ENCODE measurements around the gene TPCN1. TPM values are rescaled to one million over a fixed set of nuclear protein-coding genes. Genes with fewer than 3 reads are reported as not detected.
A peak's percentile ranks its signal among the peaks of the same experiment; 100 is the strongest.

TPCN1 gene
- total and polyA plus RNA-seq, 2 experiments from 2014 or later = 16.9 to 32.1 TPM

GRCh38 chr12:113220593-113221180, 577 bp upstream of the TPCN1 start:
- H3K4me1 ChIP-seq (ENCODE audit: insufficient read depth) = peaks cover 20% of the 10 kb centered on the region
- WGBS (ENCODE audit: low lambda C conversion rate, missing lambda C conversion rate) = 8% methylated on average over 23 of the region's 23 CpGs
- TF ChIP-seq CTCF (IDR thresholded peaks at IDR 0.05; ENCODE audit: poor library complexity) = no peak
- TF ChIP-seq EZH2phosphoT487 (IDR thresholded peaks at IDR 0.05; ENCODE audit: low read depth, severe bottlenecking, unreplicated experiment) = no peak
- no peak for TF ChIP-seq EZH2 (IDR thresholded peaks at IDR 0.05; ENCODE audit: borderline replicate concordance)
- H2AFZ ChIP-seq = peak overlapping the region; percentile 31
- H3K9me2 ChIP-seq (replicated peaks; ENCODE audit: insufficient read depth) = no peaks in the 10 kb centered on the region
- no peaks in the 10 kb centered on the region for H3K27me3 ChIP-seq
- H3K27ac ChIP-seq = no peak overlapping the region
- H3K4me2 ChIP-seq = peak overlapping the region; percentile 70
- peak overlapping the region; percentile 3 for H3K4me3 ChIP-seq
- no peaks in the 10 kb centered on the region for H4K20me1 ChIP-seq (ENCODE audit: insufficient read depth, poor library complexity, severe bottlenecking)
- peaks cover 13% of the 10 kb centered on the region for H3K79me2 ChIP-seq
- H3K36me3 ChIP-seq (replicated peaks; ENCODE audit: insufficient read depth, low read depth) = no peaks in the 10 kb centered on the region
- no peaks in the 10 kb centered on the region for H3K9me3 ChIP-seq (ENCODE audit: low read depth)
- no peak for DNase-seq (ENCODE audit: low spot score)

GRCh38 chr12:113221997-113222729, 899 bp downstream of the TPCN1 start:
- TF ChIP-seq EZH2phosphoT487 (IDR thresholded peaks at IDR 0.05; ENCODE audit: low read depth, severe bottlenecking, unreplicated experiment) (no peak), EZH2 (IDR thresholded peaks at IDR 0.05; ENCODE audit: borderline replicate concordance) (no peak), CTCF (IDR thresholded peaks at IDR 0.05; ENCODE audit: poor library complexity) (no peak)
- Histone ChIP-seq H3K4me3 (peak overlapping the region; percentile 34), H3K27me3 (no peaks in the 10 kb centered on the region), H3K36me3 (replicated peaks; ENCODE audit: insufficient read depth, low read depth) (no peaks in the 10 kb centered on the region), H3K27ac (peak overlapping the region; percentile 93), H3K4me1 (ENCODE audit: insufficient read depth) (peaks cover 20% of the 10 kb centered on the region), H3K79me2 (peaks cover 13% of the 10 kb centered on the region), H3K9me3 (ENCODE audit: low read depth) (no peaks in the 10 kb centered on the region), H3K9me2 (replicated peaks; ENCODE audit: insufficient read depth) (no peaks in the 10 kb centered on the region), H3K4me2 (peak overlapping the region; percentile 77), H4K20me1 (ENCODE audit: insufficient read depth, poor library complexity, severe bottlenecking) (no peaks in the 10 kb centered on the region), H2AFZ (no peak overlapping the region)
- DNase-seq (ENCODE audit: low spot score) = no peak
- WGBS (ENCODE audit: low lambda C conversion rate, missing lambda C conversion rate) = 28% methylated on average over 12 of the region's 12 CpGs

DNA sequence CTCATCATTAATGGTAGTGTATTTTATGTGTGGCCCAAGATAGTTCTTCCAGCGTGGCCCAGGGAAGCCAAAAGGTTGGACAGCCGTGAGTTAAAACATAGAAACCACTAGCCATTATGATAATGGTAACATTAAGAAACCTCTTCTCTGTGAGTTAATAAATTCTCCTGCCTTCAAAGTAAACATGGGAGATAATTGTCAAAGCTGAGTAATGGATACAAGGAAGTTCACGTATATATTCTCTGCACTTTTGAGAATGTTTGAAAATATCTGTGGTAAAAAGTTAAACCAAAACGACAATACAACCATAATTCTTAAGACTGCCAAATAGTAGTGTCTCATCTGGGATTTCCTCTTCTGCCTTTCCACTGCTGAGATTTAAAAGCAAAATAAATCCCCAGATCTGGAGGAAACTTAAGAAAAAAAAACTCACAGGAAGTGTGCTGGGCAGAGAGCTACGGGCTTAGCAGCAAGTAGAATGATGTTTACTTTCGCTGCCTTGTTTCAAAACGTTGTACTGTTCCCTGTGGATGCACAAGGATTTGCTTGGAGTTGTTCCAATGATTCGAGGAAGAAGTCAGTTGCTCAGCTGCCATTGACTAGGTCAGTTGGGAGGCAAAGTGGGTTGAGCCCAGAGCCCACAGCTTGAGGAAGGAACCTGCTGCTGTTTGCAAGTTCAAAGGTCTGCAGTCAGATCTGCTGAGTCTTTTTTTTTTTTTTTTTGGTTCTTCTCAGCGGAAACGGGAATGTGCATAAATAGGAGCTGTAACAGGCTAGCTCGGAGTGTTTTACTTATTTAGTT, 1.7 kb downstream of the TPCN1 start:
- H3K79me2 ChIP-seq = peaks cover 13% of the 10 kb centered on the region
- no peaks in the 10 kb centered on the region for H4K20me1 ChIP-seq (ENCODE audit: insufficient read depth, poor library complexity, severe bottlenecking)
- H3K36me3 ChIP-seq (replicated peaks; ENCODE audit: insufficient read depth, low read depth) = no peaks in the 10 kb centered on the region
- H3K4me2 ChIP-seq = peak overlapping the region; percentile 77
- no peaks in the 10 kb centered on the region for H3K9me3 ChIP-seq (ENCODE audit: low read depth)
- peaks cover 20% of the 10 kb centered on the region for H3K4me1 ChIP-seq (ENCODE audit: insufficient read depth)
- H3K27ac ChIP-seq = peak overlapping the region; percentile 93
- H3K4me3 ChIP-seq = peak overlapping the region; percentile 34
- peak; percentile 89 for DNase-seq (ENCODE audit: low spot score)
- no peak for TF ChIP-seq CTCF (IDR thresholded peaks at IDR 0.05; ENCODE audit: poor library complexity)
- H2AFZ ChIP-seq = peak overlapping the region; percentile 6
- no peaks in the 10 kb centered on the region for H3K27me3 ChIP-seq
- no peaks in the 10 kb centered on the region for H3K9me2 ChIP-seq (replicated peaks; ENCODE audit: insufficient read depth)
- WGBS (ENCODE audit: low lambda C conversion rate, missing lambda C conversion rate) = 14% methylated on average over 11 of the region's 11 CpGs

Data from hepatocyte (in vitro differentiated cells).